ENCODE data around the gene TIMM21.

The TIMM21 gene

DNA sequence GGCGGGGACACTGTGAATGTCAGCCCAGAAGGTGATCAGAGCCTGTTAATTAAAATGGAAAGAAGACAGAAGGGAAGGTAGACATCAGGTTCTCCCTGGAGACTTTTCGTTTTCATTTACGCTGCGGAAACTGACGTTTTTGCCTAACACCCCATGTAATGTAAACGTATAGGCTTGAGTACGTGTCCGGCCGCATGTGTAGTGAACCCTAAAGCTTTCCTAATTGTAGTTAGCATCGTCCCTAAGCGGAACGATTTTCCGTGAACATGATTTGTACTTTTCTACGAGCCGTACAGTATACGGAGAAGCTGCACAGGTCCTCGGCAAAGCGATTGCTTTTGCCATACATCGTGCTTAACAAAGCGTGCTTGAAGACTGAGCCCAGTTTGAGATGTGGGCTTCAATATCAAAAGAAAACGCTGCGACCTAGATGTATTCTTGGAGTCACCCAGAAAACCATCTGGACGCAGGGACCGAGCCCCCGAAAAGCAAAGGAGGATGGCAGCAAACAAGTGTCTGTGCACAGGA, 284 bp downstream of the TIMM21 start:
- no peak for DNase-seq

DNA sequence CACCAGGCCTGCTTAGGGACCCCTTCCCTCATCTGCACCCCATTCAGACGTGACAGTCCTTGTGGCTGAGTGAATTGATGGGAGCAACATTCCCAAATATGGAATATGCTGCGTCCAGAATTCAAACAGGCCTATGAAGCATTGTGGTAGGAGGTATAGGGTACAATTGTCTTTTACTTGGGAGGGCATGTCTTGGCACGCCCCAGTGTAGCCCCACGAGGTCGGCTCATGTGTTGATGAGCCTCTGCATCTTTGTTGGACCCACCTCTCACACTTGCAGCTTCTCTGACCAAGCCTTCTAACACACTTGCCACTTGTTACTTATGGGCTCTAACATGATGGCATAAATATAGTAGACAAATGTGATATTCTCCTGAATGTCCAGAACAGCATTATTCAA, 1.6 kb downstream of the TIMM21 start:
- no peak for DNase-seq

DNA sequence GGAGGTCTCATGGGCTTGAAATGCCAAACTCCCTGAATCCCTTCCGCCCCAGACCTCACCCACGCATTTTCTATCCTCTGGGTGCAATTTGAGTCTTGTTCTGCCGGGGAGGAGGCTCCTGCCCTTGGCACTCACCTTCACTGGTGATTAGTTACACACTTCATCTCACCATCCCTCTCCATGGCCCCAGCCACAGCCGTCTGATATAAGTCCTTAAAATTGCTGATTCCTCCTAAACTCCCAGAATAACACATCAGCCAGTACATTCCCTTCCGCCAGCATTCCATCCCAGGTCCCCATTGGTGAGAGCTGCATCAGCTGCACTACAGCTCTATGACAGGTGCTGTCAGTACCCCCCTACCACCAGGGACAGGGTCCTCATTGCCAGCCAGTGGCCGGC, 3.9 kb downstream of the TIMM21 start:
- no peak for DNase-seq

DNA sequence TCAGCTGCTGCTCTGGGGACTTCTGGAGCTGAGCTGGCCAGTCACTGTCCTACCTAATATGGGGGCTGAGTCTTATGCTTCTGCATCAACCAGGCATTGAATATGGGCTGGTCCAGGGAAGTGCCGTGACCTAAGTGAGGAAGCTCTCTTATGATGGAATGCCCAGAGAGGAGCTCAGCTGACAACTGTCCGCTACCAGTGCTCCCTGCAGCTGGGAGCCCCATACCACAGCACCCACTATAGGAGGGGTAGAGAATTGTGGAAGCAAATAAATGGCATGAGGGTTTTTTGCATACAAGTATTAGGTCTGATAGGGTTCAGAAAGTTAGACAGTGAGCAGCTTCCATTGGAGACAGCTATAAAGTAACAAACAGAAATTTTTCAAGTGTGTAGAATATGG, 4.5 kb downstream of the TIMM21 start:
- no peak for DNase-seq

DNA sequence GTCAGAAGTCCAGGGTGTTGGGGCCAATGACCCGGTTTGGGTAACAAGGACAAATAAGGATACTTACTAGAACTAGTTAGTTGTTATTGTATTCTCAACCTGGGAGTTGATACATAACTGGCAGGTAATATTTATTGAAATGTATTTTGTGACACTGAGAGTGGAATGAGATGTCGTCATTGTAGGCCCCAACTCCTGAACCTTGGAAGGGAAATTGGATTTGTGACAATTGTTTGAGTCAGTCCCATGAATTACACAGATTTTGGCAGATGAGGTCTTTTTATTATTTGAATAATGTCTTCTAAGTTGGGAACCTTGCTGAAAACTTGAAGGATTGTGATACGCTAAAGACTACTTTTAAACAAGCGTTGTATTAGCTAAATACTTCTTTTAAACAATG, 5.1 kb downstream of the TIMM21 start:
- DNase-seq: no peak

DNA sequence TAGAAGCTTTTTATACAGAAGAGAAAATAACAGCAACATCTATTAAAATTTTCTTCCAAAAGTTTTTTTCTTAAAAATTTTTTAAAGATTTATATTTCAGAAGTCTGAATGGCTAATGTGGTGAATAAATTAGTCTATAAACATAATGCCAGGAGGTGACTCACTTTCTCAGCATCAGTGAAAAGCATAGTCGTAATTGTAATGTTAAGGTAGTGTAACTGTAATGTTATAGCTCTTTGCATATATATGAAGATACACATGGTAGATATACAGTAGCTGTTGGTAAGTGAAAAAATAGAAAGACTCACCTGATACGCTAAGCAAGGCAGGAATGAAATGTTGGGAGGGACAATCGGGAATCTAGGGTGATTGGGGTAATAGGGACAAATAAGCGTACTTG, 5.5 kb downstream of the TIMM21 start:
- DNase-seq: no peak

DNA sequence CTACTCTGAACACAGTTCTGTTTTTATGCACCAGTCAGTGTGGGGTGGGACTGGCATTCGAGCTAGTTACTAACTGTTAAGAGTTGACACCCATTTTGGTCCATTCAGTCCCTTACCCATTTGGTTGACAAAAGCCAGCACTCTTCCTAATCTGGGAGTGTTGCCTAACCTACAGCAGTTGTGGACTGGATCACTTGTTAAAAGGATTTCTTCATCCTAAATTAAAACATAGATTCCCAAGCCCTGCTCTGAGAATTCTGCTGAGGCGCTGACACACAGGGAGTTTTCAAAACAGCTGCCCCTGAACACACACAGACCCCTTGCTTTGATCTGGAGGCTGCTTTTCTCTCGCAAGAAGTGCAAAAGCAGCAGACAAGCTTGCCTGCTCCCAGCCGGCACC, 6.4 kb downstream of the TIMM21 start:
- DNase-seq: no peak

DNA sequence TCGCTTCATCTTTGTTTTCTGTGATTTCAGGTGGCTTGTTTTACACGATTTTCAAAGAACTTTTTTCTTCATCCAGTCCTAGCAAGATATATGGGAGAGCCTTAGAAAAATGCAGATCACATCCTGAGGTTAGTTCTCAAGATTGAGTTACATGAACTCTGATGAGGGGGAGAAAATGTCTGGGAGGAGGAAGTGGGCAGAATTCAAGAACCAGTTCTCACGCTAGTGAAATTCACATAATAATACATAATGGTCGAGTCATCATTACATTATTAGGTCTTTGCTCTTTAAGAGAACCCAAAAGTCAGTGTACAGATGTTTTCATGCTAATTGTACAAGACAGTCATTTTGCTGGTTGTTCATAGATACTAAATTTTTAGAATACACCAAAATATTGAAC, 7.0 kb downstream of the TIMM21 start:
- DNase-seq: no peak

DNA sequence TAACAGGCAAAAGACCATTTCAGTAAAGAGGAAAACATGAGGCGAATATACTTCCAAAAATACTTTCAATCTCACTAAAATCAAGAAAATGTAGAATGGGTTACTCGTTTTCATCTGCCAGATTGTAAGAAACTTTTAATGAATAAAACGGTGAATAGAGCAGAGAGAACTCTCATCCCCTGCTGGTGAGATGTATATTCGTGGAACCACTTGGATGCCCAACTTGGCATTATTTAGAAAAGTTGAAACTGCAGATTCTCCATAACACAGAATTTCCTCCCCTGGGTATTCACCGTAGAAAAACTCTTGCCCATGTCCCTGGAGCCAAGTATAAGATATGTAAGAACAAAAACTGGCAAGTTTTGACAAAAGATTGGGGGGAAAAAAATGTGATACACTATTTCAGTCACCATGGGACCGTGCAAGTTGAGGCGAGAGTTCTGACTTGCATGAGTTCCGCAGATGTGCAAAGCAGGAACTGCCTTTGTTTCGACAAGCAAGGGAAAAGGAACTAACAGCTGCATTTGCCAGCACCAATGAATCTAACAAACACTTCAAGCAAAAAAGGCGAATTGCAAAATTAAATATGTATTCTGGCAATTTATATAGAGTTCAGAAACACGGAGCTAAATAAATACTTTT, 14.8 kb downstream of the TIMM21 start:
- no peak for DNase-seq

DNA sequence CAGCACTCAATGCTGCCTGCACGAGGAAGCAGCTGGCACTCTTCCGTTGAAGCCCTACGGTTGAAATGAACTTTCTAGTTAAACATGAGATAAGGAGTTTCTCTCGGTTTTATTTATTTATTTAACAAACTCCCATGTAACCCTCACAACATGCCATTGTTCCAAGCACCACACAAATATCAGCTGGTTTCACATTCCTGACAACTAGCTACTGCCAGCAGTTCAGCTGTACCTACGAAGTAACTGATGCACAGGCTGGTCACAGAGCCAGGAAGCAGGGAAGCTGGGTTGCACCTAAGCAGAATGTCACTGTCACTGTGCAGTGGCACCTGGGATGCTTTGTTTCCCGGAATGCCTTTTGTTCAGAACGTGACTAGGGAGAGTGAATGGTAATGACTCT, 18.1 kb downstream of the TIMM21 start:
- no peak for DNase-seq

DNA sequence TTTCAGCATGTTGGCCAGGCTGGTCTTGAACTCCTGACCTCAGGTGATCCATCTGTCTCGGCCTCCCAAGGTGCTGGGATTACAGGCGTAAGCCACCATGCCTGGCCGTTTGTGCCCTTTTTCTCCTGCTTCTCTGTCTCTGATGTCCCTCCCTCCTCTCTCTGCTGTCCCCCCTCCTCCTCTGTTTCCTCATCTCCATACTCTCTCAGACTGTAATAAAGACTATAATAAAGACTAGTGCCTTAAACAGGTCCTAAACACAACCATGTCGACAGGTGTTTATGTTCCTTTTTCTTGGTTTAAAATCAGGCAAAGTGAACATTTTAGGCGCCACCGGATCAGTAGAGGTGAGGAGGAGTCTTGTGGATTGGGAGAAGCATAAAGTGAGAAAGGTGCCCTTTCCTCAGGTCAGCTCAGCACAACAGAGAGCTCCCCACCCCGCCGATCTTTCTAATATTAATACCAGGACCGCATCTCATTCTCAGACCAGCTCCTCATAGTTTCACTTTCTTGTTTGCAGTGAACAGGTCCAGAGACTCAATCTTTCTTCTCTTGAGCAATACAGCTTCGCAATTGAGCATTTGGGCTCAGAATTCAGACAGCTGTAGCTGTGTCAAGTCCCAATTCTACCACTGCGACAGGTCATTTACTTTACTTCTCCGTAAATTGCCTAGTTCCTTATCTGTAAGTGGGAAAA, 23.7 kb downstream of the TIMM21 start:
- DNase-seq: no peak

DNA sequence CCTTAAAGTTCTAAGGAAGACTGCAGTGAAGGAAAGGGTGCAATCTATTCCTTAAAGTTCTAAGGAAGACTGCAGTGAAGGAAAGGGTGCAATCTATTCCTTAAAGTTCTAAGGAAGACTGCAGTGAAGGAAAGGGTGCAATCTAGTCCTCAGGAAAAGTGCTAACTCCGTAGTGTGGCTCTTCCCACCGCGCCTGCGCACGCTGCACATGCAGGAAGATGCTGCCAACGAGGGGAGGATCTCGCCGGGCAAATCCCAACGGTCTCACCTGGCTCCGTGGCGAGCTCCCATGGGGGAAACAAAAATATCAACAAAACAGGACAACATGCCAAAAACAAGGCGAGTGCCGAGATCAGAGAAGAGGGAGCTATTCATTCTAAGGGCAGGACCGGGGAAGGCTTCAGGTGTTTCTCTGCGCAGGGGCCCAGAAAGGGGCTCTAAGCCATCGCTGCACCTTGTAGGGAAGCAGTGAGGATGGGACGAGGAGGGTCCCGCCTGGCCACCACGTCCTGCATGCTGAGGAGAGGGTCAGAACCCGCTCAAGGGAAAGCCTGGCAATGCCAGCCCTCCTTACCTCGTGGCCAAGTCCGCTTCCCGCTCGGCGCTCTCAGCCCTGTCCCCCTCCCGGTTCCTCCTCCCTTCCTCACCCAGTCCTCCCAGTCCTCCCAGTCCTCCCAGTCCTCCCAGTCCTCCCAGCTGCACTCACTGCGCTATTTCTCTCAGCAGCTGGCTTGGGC, 24.5 kb downstream of the TIMM21 start:
- DNase-seq: no peak

DNA sequence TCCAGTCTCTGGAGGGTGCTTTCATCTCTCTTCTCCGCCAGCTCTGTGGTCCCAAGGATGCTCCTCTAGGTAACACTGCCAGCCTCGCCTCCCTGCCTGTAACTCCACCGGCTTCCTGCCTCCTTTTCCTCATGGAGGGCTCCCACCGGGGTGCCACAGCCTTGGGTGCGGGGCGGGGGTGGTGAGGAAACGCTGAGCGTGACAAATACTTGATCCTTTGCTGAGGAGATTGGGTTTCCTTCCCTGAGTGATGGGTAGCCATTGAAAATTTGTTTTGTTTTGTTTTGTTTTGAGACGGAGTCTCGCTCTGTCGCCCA, 25.1 kb downstream of the TIMM21 start:
- no peak for DNase-seq

DNA sequence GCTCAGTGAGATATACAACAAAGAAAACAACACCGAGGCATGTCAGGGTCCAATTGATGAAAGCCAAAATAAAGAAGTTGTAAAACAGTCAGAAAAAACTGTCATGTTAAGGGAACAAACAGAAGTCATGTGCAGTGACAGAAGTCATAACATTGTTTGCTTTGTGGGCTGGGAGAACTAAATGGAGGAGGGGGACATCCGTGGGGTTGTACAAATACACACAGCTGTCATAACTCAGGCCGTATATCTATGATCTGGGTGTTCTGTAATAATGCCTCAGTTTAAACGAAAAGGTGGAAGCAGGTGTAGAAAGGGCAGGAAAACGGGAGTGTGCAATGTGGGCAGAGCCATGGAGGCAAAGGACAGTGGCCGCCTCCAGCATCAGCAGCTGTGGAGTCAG, 27.3 kb downstream of the TIMM21 start:
- peak; percentile 56 to 73 for DNase-seq

DNA sequence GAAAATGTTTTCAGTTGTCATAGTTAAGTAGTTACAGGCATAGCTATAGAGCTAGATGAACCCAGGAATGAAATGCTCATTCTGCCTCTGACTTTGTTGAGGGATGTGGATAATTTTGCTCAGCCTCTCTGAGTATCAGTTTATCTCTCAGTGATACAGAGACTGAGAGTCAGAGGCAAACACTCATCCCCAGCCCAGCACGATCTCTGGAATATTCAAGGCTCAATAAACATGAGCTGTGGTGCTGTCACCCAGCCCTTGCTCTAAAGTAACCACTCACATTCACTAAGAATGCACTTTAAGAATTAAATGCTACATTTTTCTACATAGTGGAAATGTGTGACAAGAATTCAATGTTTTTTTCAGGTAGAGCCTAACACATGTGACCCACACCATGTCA, 30.6 kb downstream of the TIMM21 start:
- no peak for DNase-seq

DNA sequence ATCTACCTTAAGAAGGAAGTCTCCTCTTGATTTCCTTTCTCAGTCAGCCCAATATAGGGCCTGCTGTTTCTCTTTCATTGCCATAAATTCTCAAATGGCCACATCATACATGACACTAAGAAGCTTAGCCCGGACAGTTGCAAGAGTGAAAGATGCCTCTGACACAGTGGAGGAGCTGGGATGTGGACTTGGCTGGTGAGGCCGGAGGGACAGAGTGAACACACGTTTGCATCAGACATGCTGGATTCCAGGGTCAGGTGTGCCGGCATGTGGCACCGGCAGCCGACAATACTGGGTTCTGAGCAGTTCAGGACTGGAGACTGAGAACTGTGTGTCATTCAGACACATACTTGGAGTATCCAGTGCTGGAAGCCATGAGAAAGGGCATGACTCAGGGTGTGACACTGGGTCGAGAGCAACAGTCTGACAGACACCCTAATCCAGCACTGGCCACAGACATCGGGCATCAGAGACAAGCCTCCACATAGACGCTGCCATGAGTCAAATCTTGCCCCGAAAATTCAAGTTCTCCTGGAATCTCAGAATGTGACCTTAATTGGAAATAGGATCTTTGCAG, 31.4 kb downstream of the TIMM21 start:
- DNase-seq: no peak

DNA sequence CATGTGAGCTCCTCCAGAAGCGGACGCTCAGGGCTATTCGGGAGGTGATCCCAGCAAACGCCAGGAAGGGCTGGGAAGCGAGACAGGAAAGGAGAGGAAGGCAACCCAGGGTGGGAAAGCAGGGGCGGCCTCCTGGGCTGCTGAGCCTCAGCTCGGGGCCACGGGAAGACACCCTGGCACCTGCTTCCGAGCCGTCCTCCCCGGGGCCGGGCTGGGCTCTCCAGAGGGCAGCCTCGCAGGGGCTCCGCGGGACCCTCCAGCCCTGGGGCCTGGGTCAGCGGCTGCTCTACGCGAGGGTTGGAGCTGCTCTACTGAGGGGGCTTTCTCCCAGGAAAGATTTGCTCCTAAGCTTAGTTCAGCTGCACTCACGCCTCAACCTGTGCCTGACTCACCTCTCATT, 34.0 kb downstream of the TIMM21 start:
- no peak for DNase-seq

DNA sequence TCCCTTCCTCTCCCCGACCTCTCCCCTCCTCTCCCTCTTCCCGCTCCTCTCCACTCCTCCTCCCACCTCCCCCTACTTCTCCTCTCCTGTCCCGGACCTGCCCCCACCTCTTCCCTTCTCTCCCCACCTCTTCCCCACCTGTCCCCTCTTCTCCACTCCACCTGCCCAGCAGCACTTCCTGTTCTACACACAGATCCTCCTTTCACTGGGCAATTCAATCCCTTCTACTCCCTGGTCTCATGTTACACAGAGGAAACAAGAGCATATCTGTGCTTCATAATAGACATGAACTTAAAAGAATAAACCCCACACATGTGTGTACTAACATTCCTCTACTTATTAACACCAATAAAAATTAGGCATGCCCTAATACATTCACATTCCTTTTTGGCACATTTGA, 34.8 kb downstream of the TIMM21 start:
- DNase-seq: peak; percentile 42 to 82

DNA sequence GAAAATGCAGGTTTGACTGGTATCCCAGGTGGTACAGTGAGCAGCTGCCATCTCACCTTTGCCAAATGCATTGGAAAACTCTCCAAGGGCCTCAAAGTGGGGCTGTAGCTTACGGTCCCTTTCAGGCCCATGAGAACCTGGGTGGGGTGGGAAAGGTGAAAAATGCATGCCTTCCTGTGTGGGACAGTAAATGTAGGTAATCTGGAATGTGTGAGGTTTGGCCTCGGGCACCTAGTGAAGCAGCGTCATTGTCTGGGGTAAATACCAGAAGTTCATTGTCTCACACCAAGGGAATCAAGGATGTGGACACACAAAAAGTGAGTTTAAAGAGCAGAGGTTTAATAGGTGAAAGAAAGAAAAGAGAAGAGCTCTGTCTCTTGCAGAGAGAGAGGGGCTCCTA, 36.6 kb downstream of the TIMM21 start:
- no peak for DNase-seq

DNA sequence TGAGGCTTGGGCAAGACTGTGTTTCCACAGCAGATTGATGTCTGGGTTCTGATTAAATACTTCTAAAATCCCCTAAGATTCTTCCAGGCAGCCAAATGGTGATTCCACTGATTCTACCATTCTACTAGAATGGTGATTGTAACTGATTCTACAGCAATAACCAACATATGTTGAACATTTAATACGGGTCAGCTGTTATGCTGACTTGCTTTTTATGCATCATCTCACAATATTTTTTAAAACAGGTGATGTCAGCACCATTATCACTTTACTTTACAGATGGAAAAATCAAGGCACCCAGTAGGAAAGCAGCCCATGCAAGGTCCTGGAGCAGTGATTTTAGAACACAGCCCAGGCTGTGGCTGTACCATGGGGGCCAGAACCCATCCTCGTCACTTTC, 37.5 kb downstream of the TIMM21 start:
- no peak for DNase-seq

DNA sequence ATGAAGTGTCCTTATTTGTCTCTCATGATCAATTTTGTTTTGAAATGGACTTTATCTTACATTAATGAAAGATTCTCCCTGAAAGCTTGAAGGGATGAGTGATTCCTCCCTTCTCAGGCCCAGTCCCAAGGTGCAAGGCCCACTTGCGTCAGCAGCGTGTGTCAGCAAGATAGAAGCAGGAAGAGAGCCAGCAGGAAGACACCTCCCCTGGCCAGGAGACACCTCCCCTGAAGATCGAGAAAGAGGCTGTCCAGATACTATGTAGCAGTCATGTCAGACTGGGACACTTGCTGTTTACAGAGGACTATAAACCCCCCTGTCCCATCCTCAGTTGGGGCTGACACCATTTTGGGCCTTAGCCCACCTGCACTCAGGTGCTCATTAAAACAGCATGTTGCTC, 38.3 kb downstream of the TIMM21 start:
- DNase-seq: no peak

DNA sequence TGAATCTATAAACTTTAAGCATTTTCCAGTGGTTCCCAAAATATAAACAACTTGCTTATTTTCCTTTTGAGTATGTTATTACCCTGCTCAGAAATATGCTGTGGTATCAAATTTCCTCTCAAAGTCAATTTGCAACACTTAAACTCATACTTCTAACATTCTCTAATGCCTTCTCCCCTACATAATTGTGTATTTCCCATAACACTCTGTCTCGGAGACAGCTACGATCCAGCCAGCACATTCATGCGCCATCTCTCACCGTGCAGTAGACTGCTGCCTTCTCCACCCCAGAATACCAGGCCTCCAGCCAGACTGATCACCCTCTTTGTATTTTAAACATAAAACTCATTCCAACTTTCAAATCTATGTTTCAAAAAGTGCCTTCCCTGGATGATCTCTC, 41.8 kb downstream of the TIMM21 start:
- DNase-seq: no peak

DNA sequence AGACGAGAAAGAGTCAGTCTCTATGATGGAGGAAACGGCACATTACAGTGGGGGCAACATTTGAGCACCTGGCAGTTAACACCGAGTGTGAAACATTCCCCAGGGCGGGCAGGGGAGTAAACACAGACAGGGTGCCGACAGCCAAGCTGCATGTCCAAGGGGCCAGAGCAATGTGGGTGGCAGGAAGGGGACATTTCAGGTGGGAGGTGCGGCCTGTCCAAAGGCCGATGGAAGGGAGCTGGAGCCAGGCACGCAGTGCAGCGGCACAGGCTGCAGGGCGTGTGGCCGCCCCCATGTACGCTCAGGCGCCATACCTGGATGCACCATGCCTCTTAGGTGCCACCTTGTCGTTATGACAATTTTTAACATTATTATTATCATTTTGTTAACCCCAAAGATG, 43.3 kb downstream of the TIMM21 start:
- no peak for DNase-seq

DNA sequence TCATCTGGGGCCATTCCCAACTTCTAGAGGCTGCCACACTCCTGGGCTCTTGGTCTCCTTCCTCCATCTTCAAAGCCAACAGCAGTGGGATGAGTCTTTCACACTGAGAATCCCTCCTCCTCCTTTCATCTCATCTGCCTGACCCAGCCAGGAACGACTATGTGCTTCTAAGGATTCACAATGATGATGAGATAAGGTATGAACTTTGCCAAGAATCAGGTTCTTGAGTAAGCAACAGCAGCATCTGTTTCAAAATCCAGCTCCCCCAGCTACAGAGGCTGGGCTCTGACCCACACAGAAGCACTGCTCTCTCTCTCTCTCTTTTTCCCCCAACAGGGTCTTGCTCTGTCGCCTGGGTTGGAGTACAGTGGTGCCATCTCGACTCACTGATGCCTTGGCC, 46.4 kb downstream of the TIMM21 start:
- DNase-seq: no peak

All from SHP77 (cell line).